B cell (primary cell): Measurements from ENCODE around the gene DGCR6.

Source experiments
- EZH2 ChIP-seq: IDR thresholded peaks from 2 replicates; pipeline ENCODE4 v1.6.1; 2012; ENCODE audit warnings: borderline replicate concordance, low read depth, mild to moderate bottlenecking, moderate library complexity, low read length; ENCODE audit not compliant: insufficient read depth, poor library complexity, severe bottlenecking
- TF ChIP-seq, protein P1 (sequence below): fragments of 200-600 bp; IDR thresholded peaks from one replicate; pipeline ENCODE4 v1.8.0; 2022; ENCODE audit warnings: antibody characterized with exemption, mild to moderate bottlenecking

DNA sequence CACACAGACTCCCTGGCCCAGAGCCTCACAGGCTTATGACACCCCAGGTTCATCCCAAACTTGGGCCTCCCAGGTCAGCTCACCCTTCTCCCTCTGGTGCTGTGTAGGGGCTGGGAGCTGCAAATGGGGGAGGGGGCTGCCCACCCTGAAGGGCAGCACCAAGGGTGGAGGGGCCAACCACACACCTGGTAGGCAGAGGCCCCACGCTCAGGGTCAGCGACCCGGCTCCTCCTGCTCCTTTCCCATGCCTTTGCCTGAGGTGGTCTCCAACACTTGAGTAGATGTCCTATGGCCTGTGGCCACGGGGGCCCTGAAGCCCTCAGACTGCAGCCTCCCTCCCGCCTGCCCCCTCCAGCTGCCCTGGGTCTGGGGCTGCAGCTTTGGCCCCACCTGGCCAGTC lies 3.4 kb downstream of the DGCR6 start:
- TF ChIP-seq, protein P1, sequence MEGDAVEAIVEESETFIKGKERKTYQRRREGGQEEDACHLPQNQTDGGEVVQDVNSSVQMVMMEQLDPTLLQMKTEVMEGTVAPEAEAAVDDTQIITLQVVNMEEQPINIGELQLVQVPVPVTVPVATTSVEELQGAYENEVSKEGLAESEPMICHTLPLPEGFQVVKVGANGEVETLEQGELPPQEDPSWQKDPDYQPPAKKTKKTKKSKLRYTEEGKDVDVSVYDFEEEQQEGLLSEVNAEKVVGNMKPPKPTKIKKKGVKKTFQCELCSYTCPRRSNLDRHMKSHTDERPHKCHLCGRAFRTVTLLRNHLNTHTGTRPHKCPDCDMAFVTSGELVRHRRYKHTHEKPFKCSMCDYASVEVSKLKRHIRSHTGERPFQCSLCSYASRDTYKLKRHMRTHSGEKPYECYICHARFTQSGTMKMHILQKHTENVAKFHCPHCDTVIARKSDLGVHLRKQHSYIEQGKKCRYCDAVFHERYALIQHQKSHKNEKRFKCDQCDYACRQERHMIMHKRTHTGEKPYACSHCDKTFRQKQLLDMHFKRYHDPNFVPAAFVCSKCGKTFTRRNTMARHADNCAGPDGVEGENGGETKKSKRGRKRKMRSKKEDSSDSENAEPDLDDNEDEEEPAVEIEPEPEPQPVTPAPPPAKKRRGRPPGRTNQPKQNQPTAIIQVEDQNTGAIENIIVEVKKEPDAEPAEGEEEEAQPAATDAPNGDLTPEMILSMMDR, result no peak
- no peak for TF ChIP-seq EZH2
